ENCODE measurements around the gene FBLN7. TPM values are rescaled to one million over a fixed set of nuclear protein-coding genes. Genes with fewer than 3 reads are reported as not detected.
A peak's percentile ranks its signal among the peaks of the same experiment; 100 is the strongest.

FBLN7 gene
- total RNA-seq, 1 donor from 2014 or later: 9.5 TPM

GRCh38 chr2:112140899-112141625, 2.9 kb downstream of the FBLN7 start:
- no peak for DNase-seq

- DNase-seq: no peak
Observed at GRCh38 chr2:112141626-112142007, 3.4 kb downstream of the FBLN7 start.

GRCh38 chr2:112142525-112143078, 4.4 kb downstream of the FBLN7 start:
- DNase-seq: no peak

- DNase-seq: no peak
Observed at GRCh38 chr2:112143150-112143549, 5.0 kb downstream of the FBLN7 start.

GRCh38 chr2:112144966-112145365, 6.8 kb downstream of the FBLN7 start:
- DNase-seq: no peak

- no peak for DNase-seq
Observed at GRCh38 chr2:112147382-112148168, 9.4 kb downstream of the FBLN7 start.

- no peak for DNase-seq
Observed at GRCh38 chr2:112148477-112148876, 10.3 kb downstream of the FBLN7 start.

GRCh38 chr2:112149194-112149593, 11.0 kb downstream of the FBLN7 start:
- no peak for DNase-seq

GRCh38 chr2:112149866-112150435, 11.8 kb downstream of the FBLN7 start:
- no peak for DNase-seq

- no peak for DNase-seq
Observed at GRCh38 chr2:112150447-112150846, 12.3 kb downstream of the FBLN7 start.

- DNase-seq: no peak
Observed at GRCh38 chr2:112150851-112151250, 12.7 kb downstream of the FBLN7 start.

GRCh38 chr2:112151271-112151670, 13.1 kb downstream of the FBLN7 start:
- no peak for DNase-seq

GRCh38 chr2:112151701-112152440, 13.7 kb downstream of the FBLN7 start:
- no peak for DNase-seq

GRCh38 chr2:112152476-112153178, 14.4 kb downstream of the FBLN7 start:
- no peak for DNase-seq

GRCh38 chr2:112153179-112153490, 14.9 kb downstream of the FBLN7 start:
- no peak for DNase-seq

- DNase-seq: no peak
Observed at GRCh38 chr2:112153501-112153900, 15.3 kb downstream of the FBLN7 start.

GRCh38 chr2:112154246-112155117, 16.3 kb downstream of the FBLN7 start:
- DNase-seq: no peak

GRCh38 chr2:112155331-112156151, 17.4 kb downstream of the FBLN7 start:
- DNase-seq: peak; percentile 66

GRCh38 chr2:112156152-112156986, 18.2 kb downstream of the FBLN7 start:
- no peak for DNase-seq
